ENCODE measurements around the gene TNFRSF21. TPM values are rescaled to one million over a fixed set of nuclear protein-coding genes. Genes with fewer than 3 reads are reported as not detected.

Gene TNFRSF21
- total and polyA plus RNA-seq, 2 of the 8 experiments (the other 6 are each of a cell fraction or from before 2014, with no cell fraction given) = 16.4 to 52.7 TPM

DNA sequence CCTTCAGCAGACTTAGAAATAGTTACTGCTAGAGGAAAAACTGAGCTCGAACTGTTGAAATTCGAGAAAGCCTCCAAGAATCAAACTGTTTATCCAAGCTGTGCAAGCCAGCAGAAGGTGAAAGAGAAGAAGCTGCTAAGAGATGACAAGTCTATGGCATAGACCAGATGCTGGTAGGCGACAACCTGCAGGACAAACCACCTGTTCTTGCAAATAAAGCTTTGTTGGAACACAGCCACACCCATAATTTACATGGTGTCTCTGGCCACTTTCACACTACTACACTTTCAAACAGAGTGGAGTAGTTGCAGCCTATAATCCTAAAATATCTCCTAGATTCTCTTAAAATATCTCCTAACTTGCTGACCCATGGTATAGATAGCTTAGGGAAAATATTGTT is 33.3 kb downstream of the TNFRSF21 start:
- 91% methylated on average over 3 of the region's 3 CpGs; no CpG with 5 or more reads in 1 of the 2 experiments for WGBS, 2 experiments (ENCODE audit: extremely low coverage in 1 of 2, insufficient coverage in 1 of 2, insufficient read length in 1 of 2, insufficient replicate concordance in 2 of 2, low coverage in 1 of 2, low lambda C conversion rate in 2 of 2, missing lambda C conversion rate in 1 of 2)
- no peak overlapping the region for H2AK5ac ChIP-seq (ENCODE audit: low read depth, low read length)
- FAIRE-seq = no peak
- H2BK15ac ChIP-seq (ENCODE audit: low read length) = no peak overlapping the region
- peaks cover 0 to 61% of the 10 kb centered on the region in 2 experiments; a peak in 2 of 4 replicates for H3K79me2 ChIP-seq (ENCODE audit: control insufficient read depth in 1 of 2, insufficient read depth in 2 of 2, low read length in 2 of 2)
- H3K14ac ChIP-seq (ENCODE audit: insufficient read length) = no peak overlapping the region
- H3K79me1 ChIP-seq (ENCODE audit: low read depth, low read length) = peaks cover 2% of the 10 kb centered on the region; the same call in 1 of the 2 replicates
- H4K5ac ChIP-seq (ENCODE audit: insufficient read length, low read depth, low read length) = no peak overlapping the region
- no peak overlapping the region for H2BK5ac ChIP-seq (ENCODE audit: low read depth, low read length)
- peaks cover 0 to 2% of the 10 kb centered on the region in 2 experiments for H4K20me1 ChIP-seq (replicated peaks in 1 of 2; ENCODE audit: control insufficient read depth in 1 of 2, insufficient read depth in 2 of 2, low read length in 2 of 2)
- no peak overlapping the region for H4K8ac ChIP-seq (ENCODE audit: extremely low read depth, insufficient read depth, low read length)
- H2AFZ ChIP-seq (ENCODE audit: low read length) = no peak overlapping the region
- H3K56ac ChIP-seq (replicated peaks; ENCODE audit: insufficient read length, low read depth, low read length) = no peak overlapping the region
- no peak overlapping the region for H2BK12ac ChIP-seq (ENCODE audit: low read depth, low read length)
- no peak overlapping the region for H2BK20ac ChIP-seq (ENCODE audit: low read length)
- peaks cover 3 to 16% (median 8%) of the 10 kb centered on the region in 4 experiments; a peak in 7 of 8 replicates for H3K36me3 ChIP-seq (ENCODE audit: control insufficient read depth in 2 of 4, insufficient read depth in 4 of 4, low read length in 3 of 4)
- CTCF ChIA-PET (ENCODE audit: partially characterized antibody) = no interaction called here
- H3K27ac ChIP-seq (ENCODE audit: low read depth, low read length) = no peak overlapping the region
- H2BK120ac ChIP-seq (replicated peaks; ENCODE audit: low read depth, low read length) = no peak overlapping the region
- no peaks in the 10 kb centered on the region for H3K27me3 ChIP-seq (replicated peaks in 1 of 4; ENCODE audit: control insufficient read depth in 3 of 4, extremely low read depth in 1 of 4, insufficient read depth in 3 of 4, low read length in 3 of 4)
- H3K4me2 ChIP-seq (ENCODE audit: insufficient read depth in 1 of 2, low read depth in 2 of 2, low read length in 2 of 2) = no peak overlapping the region
- no peaks in the 10 kb centered on the region for H3K23me2 ChIP-seq (ENCODE audit: low read depth, low read length)
- no peak overlapping the region for H3K18ac ChIP-seq (ENCODE audit: extremely low read depth, low read length)
- POLR2A ChIA-PET (ENCODE audit: partially characterized antibody) = interaction anchor here (0.8 to 1.2 kb wide), 2 partner anchors 9 to 11 kb away, joined by 3 to 4 read pairs; no protein-coding TSS in a partner anchor
- no peak overlapping the region for H3K4ac ChIP-seq (replicated peaks; ENCODE audit: insufficient read length, low read depth, low read length)
- no peak overlapping the region for H3K4me3 ChIP-seq (ENCODE audit: extremely low read depth in 1 of 4, insufficient read depth in 2 of 4, low read depth in 3 of 4, low read length in 4 of 4)
- H3K9ac ChIP-seq (replicated peaks in 1 of 4; ENCODE audit: extremely low read depth in 1 of 4, low read depth in 3 of 4, low read length in 3 of 4) = no peak overlapping the region
- H4K91ac ChIP-seq (replicated peaks; ENCODE audit: insufficient read length, low read length) = no peak overlapping the region
- no peaks in the 10 kb centered on the region for H3K4me1 ChIP-seq (replicated peaks in 1 of 4; ENCODE audit: control insufficient read depth in 3 of 4, insufficient read depth in 4 of 4, low read length in 3 of 4)
- no peaks in the 10 kb centered on the region for H3K9me3 ChIP-seq (ENCODE audit: insufficient read depth in 2 of 2, low read depth in 1 of 2, low read length in 1 of 2)
- H3K23ac ChIP-seq (ENCODE audit: insufficient read length) = no peak overlapping the region
- DNase-seq (ENCODE audit: low read depth in 1 of 2, low spot score in 2 of 2) = no peak
- TF ChIP-seq RNF2 (IDR thresholded peaks at IDR 0.05; ENCODE audit: borderline replicate concordance, low read depth, low read length, missing control alignments, poor library complexity, severe bottlenecking) (no peak), SP2 (IDR thresholded peaks at IDR 0.05; ENCODE audit: low read length) (no peak), SAP30 (IDR thresholded peaks at IDR 0.05; ENCODE audit: insufficient read depth, insufficient replicate concordance, low read length) (no peak), POU5F1 (IDR thresholded peaks at IDR 0.05; ENCODE audit: low read depth, low read length) (no peak), MAFK (IDR thresholded peaks at IDR 0.05; ENCODE audit: low read depth, low read length) (no peak), HDAC6 (IDR thresholded peaks at IDR 0.05; ENCODE audit: low read depth, low read length) (no peak), CHD1 (IDR thresholded peaks at IDR 0.05; ENCODE audit: low read depth, low read length) (no peak), ATF2 (IDR thresholded peaks at IDR 0.05; ENCODE audit: low read length) (no peak), CHD2 (IDR thresholded peaks at IDR 0.05; ENCODE audit: low read length) (no peak), RAD21 (IDR thresholded peaks at IDR 0.05 in 1 of 2, conservative IDR thresholded peaks at IDR 0.05 in 1 of 2; ENCODE audit: low read depth in 2 of 2, low read length in 2 of 2) (no peak)
- TF ChIP-seq, protein P1, sequence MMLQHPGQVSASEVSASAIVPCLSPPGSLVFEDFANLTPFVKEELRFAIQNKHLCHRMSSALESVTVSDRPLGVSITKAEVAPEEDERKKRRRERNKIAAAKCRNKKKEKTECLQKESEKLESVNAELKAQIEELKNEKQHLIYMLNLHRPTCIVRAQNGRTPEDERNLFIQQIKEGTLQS (IDR thresholded peaks at IDR 0.05; ENCODE audit: insufficient read depth, low read depth, low read length) = no peak
